GM12878 (cell line): ENCODE data around the gene DDRGK1.

Experiments used
- BACH1 ChIP-seq: fragments of 450-650 bp; IDR thresholded peaks from 2 replicates; pipeline ENCODE4 v1.6.1; 2017; ENCODE audit warnings: mild to moderate bottlenecking, borderline replicate concordance
- BHLHE40 ChIP-seq, 2 experiments: fragments of 450-650 bp in 1 of 2; IDR thresholded peaks; 2 replicates each; pipeline ENCODE4 v1.6.1; 2011 to 2017; ENCODE audit warnings: low read depth in 2 of 2, borderline replicate concordance in 1 of 2, improper control_type of control experiment in 1 of 2, low read length in 1 of 2, mild to moderate bottlenecking in 1 of 2
- CTCF ChIP-seq, 3 experiments: IDR thresholded peaks in 2 of 3; conservative IDR thresholded peaks in 1 of 3; 2 replicates each; pipeline ENCODE4 v1.5.1; 2011; ENCODE audit warnings: low read depth in 3 of 3, low read length in 3 of 3, mild to moderate bottlenecking in 3 of 3, control low read depth in 2 of 3, moderate library complexity in 2 of 3, inconsistent platforms in 1 of 3, mixed read lengths in 1 of 3; ENCODE audit not compliant: control insufficient read depth in 2 of 3, insufficient read depth in 1 of 3; ENCODE audit errors: extremely low read depth in 1 of 3
- EP300 ChIP-seq, 2 experiments: fragments of 150-350 bp in 1 of 2; IDR thresholded peaks; 2 replicates each; pipeline ENCODE4 v1.6.1; 2011 to 2012; ENCODE audit warnings: low read depth in 2 of 2, low read length in 2 of 2, borderline replicate concordance in 1 of 2, improper control_type of control experiment in 1 of 2, inconsistent platforms in 1 of 2; ENCODE audit not compliant: control insufficient read depth in 1 of 2
- HSF1 ChIP-seq: fragments of 150-350 bp; IDR thresholded peaks from 2 replicates; pipeline ENCODE4 v1.6.1; 2014; ENCODE audit warnings: mild to moderate bottlenecking, low read depth, low read length
- POLR2A ChIP-seq: IDR thresholded peaks from 2 replicates; pipeline ENCODE4 v1.6.1; 2011; ENCODE audit warnings: low read depth, mild to moderate bottlenecking, low read length
- POLR2AphosphoS5 ChIP-seq: IDR thresholded peaks from 2 replicates; pipeline ENCODE4 v1.6.1; 2011; ENCODE audit warnings: mild to moderate bottlenecking, low read length, inconsistent platforms
- RFX5 ChIP-seq: IDR thresholded peaks from 2 replicates; pipeline ENCODE4 v1.6.1; 2011; ENCODE audit warnings: low read depth, low read length, improper control_type of control experiment
- TCF3 ChIP-seq: IDR thresholded peaks from 2 replicates; pipeline ENCODE4 v1.6.1; 2012; ENCODE audit warnings: low read depth, mild to moderate bottlenecking, low read length, borderline replicate concordance; ENCODE audit not compliant: insufficient read depth
- USF2 ChIP-seq: IDR thresholded peaks from 2 replicates; pipeline ENCODE4 v1.6.1; 2011; ENCODE audit warnings: low read depth, low read length, improper control_type of control experiment, borderline replicate concordance

- TF ChIP-seq POLR2A: no peak
- TF ChIP-seq EP300 (IDR thresholded peaks at IDR 0.05; ENCODE audit: borderline replicate concordance in 1 of 2, control insufficient read depth in 1 of 2, low read depth in 2 of 2, low read length in 2 of 2): no peak
- TF ChIP-seq BHLHE40 (IDR thresholded peaks at IDR 0.05; ENCODE audit: borderline replicate concordance in 1 of 2, low read depth in 2 of 2, low read length in 1 of 2): no peak
- TF ChIP-seq TCF3: no peak
- TF ChIP-seq BACH1: no peak
- TF ChIP-seq POLR2AphosphoS5: no peak
- no peak for TF ChIP-seq HSF1
- TF ChIP-seq RFX5: no peak
- no peak for TF ChIP-seq USF2
- TF ChIP-seq CTCF (IDR thresholded peaks at IDR 0.05 in 2 of 3, conservative IDR thresholded peaks at IDR 0.05 in 1 of 3; ENCODE audit: control insufficient read depth in 2 of 3, extremely low read depth in 1 of 3, insufficient read depth in 1 of 3, low read depth in 3 of 3, low read length in 3 of 3): no peak
Measured at GRCh38 chr20:3245711-3246110, 41.2 kb upstream of the DDRGK1 start.
